T-cell (primary cell): ENCODE measurements around the gene VPS29. TPM values are rescaled to one million over a fixed set of nuclear protein-coding genes. Genes with fewer than 3 reads are reported as not detected.

Experiments
- ATAC-seq, 4 experiments: fragments of 200-7000 bp in 3 of 4; fragments of 150-1000 bp in 1 of 4; cut with Tn5 transposase; replicated peaks in 1 of 4; 1 replicate in 3 of 4; 2 replicates in 1 of 4; pipeline ENCODE4 v1.10.0; 2021; ENCODE audit warnings: moderate library complexity in 3 of 4, mild to moderate bottlenecking in 2 of 4, moderate number of reproducible peaks in 1 of 4
- CTCF ChIA-PET, 2 donors: fragments of 300-600 bp; sonication (Branson Sonifier 250); formaldehyde crosslinking; loops; one replicate each; lab custom pipeline; 2022; ENCODE audit warnings: antibody characterized with exemption in 2 of 2; lab: Charles Lee
- POLR2A ChIA-PET, 2 donors: fragments of 300-600 bp; sonication (Branson Sonifier 250); formaldehyde crosslinking; loops; one replicate each; lab custom pipeline; 2022; ENCODE audit warnings: antibody characterized with exemption in 2 of 2; lab: Charles Lee
- DNase-seq, 35 experiments: peaks; one replicate each; pipeline versions ENCODE4 v3.0.0 to v3.0.0-alpha.2; 2013 to 2023
- H3K27ac ChIP-seq: one replicate; pipeline ENCODE4 v1.5.1; 2013; ENCODE audit warnings: low read length
- H3K27me3 ChIP-seq, 2 experiments: replicated peaks in 1 of 2; 1 replicate in 1 of 2; 2 replicates in 1 of 2; pipeline versions ENCODE4 v1.6.1 to v1.7.0; 2013; ENCODE audit warnings: low read length in 1 of 2, mixed read lengths in 1 of 2; ENCODE audit not compliant: control insufficient read depth in 2 of 2, insufficient read depth in 2 of 2; ENCODE audit errors: extremely low read depth in 1 of 2
- H3K36me3 ChIP-seq, 2 donors: 1 replicate in 1 of 2; 2 replicates in 1 of 2; pipeline versions ENCODE4 v1.6.1 to v1.7.0; 2013; ENCODE audit warnings: low read length in 1 of 2; ENCODE audit not compliant: control insufficient read depth in 2 of 2, insufficient read depth in 1 of 2; ENCODE audit errors: extremely low read depth in 1 of 2
- H3K4me1 ChIP-seq, 2 experiments: 1 replicate in 1 of 2; 2 replicates in 1 of 2; pipeline versions ENCODE4 v1.6.1 to v1.7.0; 2013; ENCODE audit warnings: low read length in 2 of 2, mixed read lengths in 1 of 2; ENCODE audit not compliant: insufficient read depth in 2 of 2, control insufficient read depth in 1 of 2; ENCODE audit errors: extremely low read depth in 1 of 2
- H3K4me3 ChIP-seq, 2 donors: 1 replicate in 1 of 2; 2 replicates in 1 of 2; pipeline versions ENCODE4 v1.5.1 to v1.7.0; 2013; ENCODE audit warnings: mild to moderate bottlenecking in 2 of 2, low read length in 1 of 2, moderate library complexity in 1 of 2; ENCODE audit not compliant: control insufficient read depth in 1 of 2; ENCODE audit errors: extremely low read depth in 1 of 2
- H3K9me3 ChIP-seq: 2 replicates; pipeline ENCODE4 v1.7.0; 2013
- H3K27ac Mint-ChIP-seq, 2 donors: one replicate each; pipeline ENCODE4 v1.8.0; 2020 to 2021; ENCODE audit warnings: mild to moderate bottlenecking in 2 of 2, mixed read lengths in 2 of 2
- H3K27me3 Mint-ChIP-seq, 2 donors: one replicate each; pipeline ENCODE4 v1.8.0; 2021 to 2022; ENCODE audit warnings: mixed read lengths in 2 of 2
- H3K36me3 Mint-ChIP-seq: one replicate; pipeline ENCODE4 v1.8.0; 2021; ENCODE audit warnings: mixed read lengths
- H3K4me1 Mint-ChIP-seq, 3 donors: one replicate each; pipeline ENCODE4 v1.8.0; 2020 to 2022; ENCODE audit warnings: mixed read lengths in 3 of 3, mild to moderate bottlenecking in 1 of 3
- H3K4me3 Mint-ChIP-seq, 3 donors: one replicate each; pipeline ENCODE4 v1.8.0; 2020 to 2022; ENCODE audit warnings: mild to moderate bottlenecking in 3 of 3, mixed read lengths in 3 of 3, moderate library complexity in 3 of 3
- H3K9me3 Mint-ChIP-seq, 3 donors: one replicate each; pipeline ENCODE4 v1.8.0; 2020 to 2022; ENCODE audit warnings: mixed read lengths in 3 of 3
- whole genome bisulfite sequencing: methylation state at CpG from one replicate; pipeline ENCODE4 v1.1.5; 2013; ENCODE audit warnings: missing lambda C conversion rate; ENCODE audit not compliant: insufficient coverage; 5-methylcytosine and 5-hydroxymethylcytosine counted together
- total RNA-seq, 35 experiments: library from RNA in 6 of 35; stranded (reverse) in 6 of 35; fragments of 120-200 nt in 1 of 35; gene quantifications; one replicate each; pipeline versions ENCODE4 v1.2.1 to v1.2.4 and lab custom pipeline; 2013 to 2026

The VPS29 gene
- total RNA-seq, 5 donors from 2014 or later (not counting 1 experiment from before 2014, with no cell fraction given), result 79.0 to 109 (median 95.4) TPM

- no peaks in the 10 kb centered on the region for H3K27me3 Mint-ChIP-seq
- H3K27ac Mint-ChIP-seq, result peak overlapping the region in 1 of 2 donors; percentile 17
- CTCF ChIA-PET, result interaction anchor here (0.6 to 1.1 kb wide), 3 partner anchors 61 to 349 kb away, joined by 3 to 8 read pairs (median 3); no protein-coding TSS in a partner anchor
- H3K36me3 ChIP-seq, result peaks cover 9 to 68% of the 10 kb centered on the region in 2 donors
- DNase-seq (no peak), ATAC-seq (no peak)
- no peak overlapping the region for H3K4me3 Mint-ChIP-seq
- no peak overlapping the region for H3K27ac ChIP-seq
- POLR2A ChIA-PET, result no interaction called here
- WGBS, result no CpG with 5 or more reads among the region's 5 CpGs
- H3K9me3 Mint-ChIP-seq, result no peaks in the 10 kb centered on the region
- peaks cover 7 to 16% (median 13%) of the 10 kb centered on the region in 3 donors for H3K4me1 Mint-ChIP-seq
- no peaks in the 10 kb centered on the region for H3K9me3 ChIP-seq
- H3K4me1 ChIP-seq, result peaks cover 0 to 4% of the 10 kb centered on the region in 2 experiments
- peaks cover 41% of the 10 kb centered on the region for H3K36me3 Mint-ChIP-seq
- no peaks in the 10 kb centered on the region for H3K27me3 ChIP-seq
- no peak overlapping the region for H3K4me3 ChIP-seq
These were observed 37.1 kb upstream of the VPS29 start for GRCh38 chr12:110538869-110539622.

GRCh38 chr12:110537605-110538409, 35.9 kb upstream of the VPS29 start:
- no peak for DNase-seq
- Mint-ChIP-seq H3K27me3 (no peaks in the 10 kb centered on the region), H3K36me3 (peaks cover 41% of the 10 kb centered on the region), H3K27ac (no peak overlapping the region), H3K4me3 (no peak overlapping the region), H3K4me1 (peaks cover 0 to 7% (median 4%) of the 10 kb centered on the region in 3 donors), H3K9me3 (no peaks in the 10 kb centered on the region)
- H3K27me3 ChIP-seq, result no peaks in the 10 kb centered on the region
- H3K9me3 ChIP-seq, result no peaks in the 10 kb centered on the region
- peaks cover 7 to 65% of the 10 kb centered on the region in 2 donors for H3K36me3 ChIP-seq
- POLR2A ChIA-PET, result interaction anchor here (0.5 to 0.6 kb wide), 3 partner anchors 26 to 38 kb away, joined by 3 to 6 read pairs (median 5); partner anchors contain the start of genes RAD9B (in 1 of the 2) and VPS29 (in 1 of the 2)
- 96% methylated on average over 9 of the region's 9 CpGs for WGBS
- CTCF ChIA-PET, result interaction anchor here in 1 of 2 donors (0.9 to 1.3 kb wide), 2 partner anchors 62 to 103 kb away, joined by 3 read pairs; no protein-coding TSS in a partner anchor
- no peak for ATAC-seq
- H3K4me3 ChIP-seq, result no peak overlapping the region
- H3K27ac ChIP-seq, result no peak overlapping the region
- no peaks in the 10 kb centered on the region for H3K4me1 ChIP-seq

GRCh38 chr12:110536834-110537604, 35.1 kb upstream of the VPS29 start:
- H3K9me3 ChIP-seq, result no peaks in the 10 kb centered on the region
- CTCF ChIA-PET, result interaction anchor here (0.6 to 1.3 kb wide), 3 partner anchors 63 to 248 kb away, joined by 3 to 4 read pairs (median 3); no protein-coding TSS in a partner anchor
- no peak overlapping the region for H3K27ac ChIP-seq
- 70% methylated on average over 2 of the region's 4 CpGs for WGBS
- no peaks in the 10 kb centered on the region for H3K4me1 ChIP-seq
- Mint-ChIP-seq H3K27me3 (no peaks in the 10 kb centered on the region), H3K9me3 (no peaks in the 10 kb centered on the region), H3K36me3 (peaks cover 40% of the 10 kb centered on the region), H3K4me1 (peaks cover 0 to 5% (median 4%) of the 10 kb centered on the region in 3 donors), H3K27ac (no peak overlapping the region), H3K4me3 (no peak overlapping the region)
- no peaks in the 10 kb centered on the region for H3K27me3 ChIP-seq
- no peak overlapping the region for H3K4me3 ChIP-seq
- POLR2A ChIA-PET, result interaction anchor here in 1 of 2 donors (0.5 kb wide), 1 partner anchor 27 kb away, joined by 5 read pairs; no protein-coding TSS in a partner anchor
- DNase-seq (no peak), ATAC-seq (no peak)
- H3K36me3 ChIP-seq, result peaks cover 7 to 63% of the 10 kb centered on the region in 2 donors

DNA sequence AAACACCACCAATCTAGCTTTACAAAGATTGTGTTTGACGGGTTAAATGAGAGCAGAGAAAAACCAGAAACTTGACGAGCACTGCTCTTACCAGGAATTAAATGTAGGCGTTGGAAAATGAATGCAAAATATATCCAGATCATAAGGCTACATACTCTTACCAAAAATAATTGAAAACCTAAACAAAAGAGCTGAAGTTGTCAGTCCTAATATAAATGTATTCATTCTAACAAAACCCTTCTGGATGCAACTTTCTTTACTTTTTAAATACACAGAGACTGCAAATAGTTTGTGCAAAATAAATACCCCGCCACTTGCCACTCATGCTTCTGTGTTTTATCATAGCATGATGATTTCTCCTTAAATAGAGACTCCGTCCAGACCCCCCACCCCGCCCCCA, 32.9 kb upstream of the VPS29 start:
- H3K36me3 ChIP-seq, result peaks cover 7 to 55% of the 10 kb centered on the region in 2 donors
- H3K36me3 Mint-ChIP-seq, result peaks cover 50% of the 10 kb centered on the region
- no peaks in the 10 kb centered on the region for H3K4me1 ChIP-seq
- H3K4me1 Mint-ChIP-seq, result peaks cover 0 to 7% (median 4%) of the 10 kb centered on the region in 3 donors
- WGBS, result no CpG with 5 or more reads among the region's 6 CpGs
- H3K27me3 ChIP-seq, result no peaks in the 10 kb centered on the region
- H3K4me3 Mint-ChIP-seq, result no peak overlapping the region
- H3K27ac ChIP-seq, result no peak overlapping the region
- ATAC-seq (no peak), DNase-seq (no peak)
- H3K9me3 ChIP-seq, result no peaks in the 10 kb centered on the region
- H3K27me3 Mint-ChIP-seq, result no peaks in the 10 kb centered on the region
- H3K27ac Mint-ChIP-seq, result no peak overlapping the region
- POLR2A ChIA-PET, result no interaction called here
- CTCF ChIA-PET, result no interaction called here
- no peaks in the 10 kb centered on the region for H3K9me3 Mint-ChIP-seq
- no peak overlapping the region for H3K4me3 ChIP-seq

GRCh38 chr12:110533607-110534006, 31.7 kb upstream of the VPS29 start:
- Mint-ChIP-seq H3K4me3 (no peak overlapping the region), H3K36me3 (peaks cover 46% of the 10 kb centered on the region), H3K27me3 (no peaks in the 10 kb centered on the region), H3K4me1 (peaks cover 0 to 6% (median 4%) of the 10 kb centered on the region in 3 donors), H3K27ac (peak overlapping the region in 1 of 2 donors; percentile 28), H3K9me3 (no peaks in the 10 kb centered on the region)
- Histone ChIP-seq H3K27me3 (no peaks in the 10 kb centered on the region), H3K4me1 (no peaks in the 10 kb centered on the region), H3K27ac (no peak overlapping the region), H3K9me3 (no peaks in the 10 kb centered on the region), H3K4me3 (no peak overlapping the region), H3K36me3 (peaks cover 7 to 43% of the 10 kb centered on the region in 2 donors)
- POLR2A ChIA-PET, result interaction anchor here in 1 of 2 donors (0.5 kb wide), 1 partner anchor 66 kb away, joined by 4 read pairs; the partner anchor contains the start of gene GPN3
- no peak for DNase-seq
- no peak for ATAC-seq
- WGBS, result no CpG with 5 or more reads among the region's 6 CpGs
- CTCF ChIA-PET, result interaction anchor here in 1 of 2 donors (1.3 kb wide), 1 partner anchor 67 kb away, joined by 3 read pairs; no protein-coding TSS in a partner anchor
